ENCODE data around the gene KIAA1217.

KIAA1217 gene

DNA sequence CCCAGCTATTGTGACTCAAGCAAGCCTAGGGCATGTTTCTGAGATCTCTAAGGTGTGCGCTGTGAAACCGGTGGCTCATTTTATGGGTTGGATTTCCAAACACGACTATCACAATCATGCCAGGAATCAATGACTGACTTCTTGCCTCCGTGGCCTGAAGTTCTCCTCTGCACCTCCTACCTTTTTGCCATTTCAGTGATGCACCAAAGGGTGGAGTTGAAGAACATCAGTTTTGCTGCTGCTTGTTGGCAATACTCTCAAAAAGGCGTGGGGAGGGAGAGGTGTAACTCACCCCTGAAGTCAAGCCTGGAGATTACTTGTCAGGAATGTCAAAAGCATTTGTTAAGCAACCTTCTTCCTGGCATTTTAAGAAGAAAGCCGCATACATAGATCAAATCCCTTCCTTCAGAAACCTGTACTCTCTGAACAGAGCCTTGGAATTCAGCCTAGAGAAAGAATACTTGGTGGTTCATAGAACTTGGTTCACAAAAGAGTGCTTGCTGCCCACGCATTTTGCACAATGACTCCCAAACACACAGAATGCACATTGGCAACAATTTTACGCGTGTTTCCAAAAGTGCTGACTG is 41.0 kb downstream of the KIAA1217 start:
- no peak for DNase-seq

DNA sequence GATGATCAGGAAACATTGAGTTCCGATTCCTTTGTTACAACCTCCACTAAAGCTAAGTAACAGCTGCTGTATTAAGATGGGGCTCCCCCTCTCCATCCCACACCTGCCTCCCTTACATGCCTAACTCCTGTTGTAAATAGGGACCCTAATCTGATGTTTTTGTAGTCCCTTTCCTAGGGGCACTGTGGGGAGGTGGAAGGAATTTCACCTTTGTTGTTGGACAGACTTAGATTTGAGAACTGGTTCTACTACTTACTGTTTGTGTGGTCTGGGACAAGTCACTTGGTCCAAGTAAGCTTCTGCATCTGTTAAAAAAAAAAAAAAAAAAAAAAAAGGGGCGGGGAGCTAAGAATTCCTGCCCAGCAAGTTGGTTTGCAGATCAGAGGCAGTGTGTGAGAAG is 42.6 kb downstream of the KIAA1217 start:
- no peak for DNase-seq

DNA sequence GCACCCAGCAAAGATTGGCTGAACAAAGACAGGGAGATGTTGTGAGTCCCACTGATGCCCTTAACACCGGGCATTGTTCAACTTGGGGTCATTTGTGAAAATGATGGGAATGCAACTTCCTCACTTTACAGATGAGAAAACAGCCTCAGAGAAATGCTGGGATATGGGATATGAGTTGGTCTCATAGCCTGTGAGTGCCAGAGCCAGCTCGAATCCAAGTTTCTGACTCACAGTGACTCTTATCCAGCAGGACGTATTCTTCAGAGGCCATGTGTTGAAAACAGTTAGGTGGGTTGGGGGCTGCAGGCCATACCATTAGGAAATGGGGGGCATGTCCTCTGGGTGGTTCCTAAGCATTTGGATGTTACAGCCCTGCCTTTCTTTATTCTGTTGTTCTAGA is 45.2 kb downstream of the KIAA1217 start:
- DNase-seq = no peak

DNA sequence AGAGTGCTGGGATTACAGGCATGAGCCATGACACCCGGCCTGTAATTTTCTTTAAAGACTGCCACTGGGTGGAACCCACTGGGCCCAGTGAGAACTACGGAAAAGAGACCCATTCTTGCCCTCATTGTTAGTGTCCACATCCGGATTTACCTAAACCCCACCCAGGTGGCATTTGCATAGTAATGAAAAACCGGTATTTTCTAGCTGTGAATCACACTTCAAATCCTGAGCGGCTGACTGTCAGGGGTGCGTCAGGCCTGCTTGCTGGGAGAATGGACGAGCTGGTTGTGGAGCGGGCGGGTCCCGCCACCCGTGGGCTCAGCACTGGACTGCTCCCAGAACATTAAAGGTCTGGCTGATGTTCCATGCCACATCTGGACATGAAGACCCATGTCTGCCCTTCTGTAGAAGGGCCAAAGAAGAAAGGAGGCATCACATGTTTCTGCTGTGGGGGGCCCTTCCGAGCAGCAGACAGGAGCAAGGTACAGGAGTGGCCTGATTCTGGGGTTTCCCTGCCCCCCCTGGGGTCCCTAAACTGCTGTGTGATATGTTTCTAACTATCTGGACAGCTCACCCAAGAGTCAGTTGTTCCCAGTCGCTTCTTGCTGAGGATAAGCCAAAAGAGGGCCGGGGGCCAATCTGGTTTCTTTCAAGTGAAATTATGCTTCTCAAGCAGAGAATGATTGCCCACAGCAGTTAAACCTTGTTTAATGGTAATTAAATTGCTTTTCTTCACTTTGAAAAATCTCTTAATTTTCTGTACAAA is 46.4 kb downstream of the KIAA1217 start:
- no peak for DNase-seq

DNA sequence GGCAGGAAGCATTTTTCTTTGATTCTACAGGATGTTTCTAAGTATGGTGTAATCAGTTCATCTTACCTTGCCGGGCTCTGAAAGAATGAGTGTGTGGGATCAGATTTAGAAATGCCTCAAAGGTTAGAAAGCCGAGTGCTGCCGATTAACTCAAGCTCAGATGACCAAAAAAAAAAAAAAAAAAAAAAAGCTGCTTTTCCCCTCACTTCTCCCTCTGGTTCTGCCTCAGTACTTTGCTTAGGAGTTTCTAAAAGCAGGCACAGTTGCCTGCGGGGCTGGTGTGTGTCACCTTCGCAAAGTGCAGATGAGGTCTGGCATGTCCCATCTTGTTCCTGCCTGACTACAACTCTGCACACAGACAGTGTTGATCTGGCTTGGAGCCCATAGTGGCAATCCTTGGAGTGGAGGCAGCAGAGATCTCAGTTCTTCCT is 47.0 kb downstream of the KIAA1217 start:
- DNase-seq = no peak

DNA sequence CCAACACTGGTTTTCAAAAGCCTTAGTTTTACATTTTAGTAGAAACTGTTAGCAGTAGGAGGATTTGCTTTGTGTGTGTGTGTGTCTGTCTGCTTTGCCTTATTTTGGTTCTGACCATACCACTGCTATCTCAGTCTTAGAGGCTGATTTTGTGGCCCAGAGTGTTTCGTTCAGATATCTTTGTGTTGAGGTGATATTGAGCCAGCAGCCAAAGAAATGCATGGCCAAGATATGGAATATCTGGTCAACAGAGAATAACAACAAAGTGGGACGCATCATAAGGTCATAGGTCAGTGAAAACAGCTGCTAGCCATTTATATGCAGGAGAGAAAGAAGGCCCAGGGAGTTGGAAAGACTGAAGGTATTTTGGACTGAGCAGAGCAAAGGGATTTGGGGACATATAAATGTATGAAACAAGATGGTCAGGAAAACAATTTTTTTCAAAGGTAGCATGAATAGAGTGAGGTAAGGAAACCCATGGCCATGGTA is 47.7 kb downstream of the KIAA1217 start:
- no peak for DNase-seq

DNA sequence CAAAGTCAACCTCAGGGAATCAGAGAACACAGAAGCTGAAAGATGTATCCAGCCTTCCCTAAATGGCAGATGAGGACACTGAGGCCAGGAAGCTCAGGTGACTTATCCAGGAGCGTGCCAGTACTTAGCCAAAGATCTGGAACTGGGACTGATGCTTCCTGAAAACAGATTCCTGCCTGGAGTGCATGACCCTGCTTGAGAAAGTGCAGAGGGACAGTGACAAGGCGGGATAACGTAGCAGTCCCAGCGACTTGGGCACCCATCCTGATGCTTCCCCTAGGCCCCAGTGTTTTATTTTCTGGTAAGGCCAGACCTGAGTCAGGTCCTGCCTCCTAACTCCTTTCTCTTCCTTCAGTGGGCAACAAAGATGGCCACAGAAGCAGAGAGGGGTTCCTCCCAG is 48.6 kb downstream of the KIAA1217 start:
- DNase-seq = no peak

DNA sequence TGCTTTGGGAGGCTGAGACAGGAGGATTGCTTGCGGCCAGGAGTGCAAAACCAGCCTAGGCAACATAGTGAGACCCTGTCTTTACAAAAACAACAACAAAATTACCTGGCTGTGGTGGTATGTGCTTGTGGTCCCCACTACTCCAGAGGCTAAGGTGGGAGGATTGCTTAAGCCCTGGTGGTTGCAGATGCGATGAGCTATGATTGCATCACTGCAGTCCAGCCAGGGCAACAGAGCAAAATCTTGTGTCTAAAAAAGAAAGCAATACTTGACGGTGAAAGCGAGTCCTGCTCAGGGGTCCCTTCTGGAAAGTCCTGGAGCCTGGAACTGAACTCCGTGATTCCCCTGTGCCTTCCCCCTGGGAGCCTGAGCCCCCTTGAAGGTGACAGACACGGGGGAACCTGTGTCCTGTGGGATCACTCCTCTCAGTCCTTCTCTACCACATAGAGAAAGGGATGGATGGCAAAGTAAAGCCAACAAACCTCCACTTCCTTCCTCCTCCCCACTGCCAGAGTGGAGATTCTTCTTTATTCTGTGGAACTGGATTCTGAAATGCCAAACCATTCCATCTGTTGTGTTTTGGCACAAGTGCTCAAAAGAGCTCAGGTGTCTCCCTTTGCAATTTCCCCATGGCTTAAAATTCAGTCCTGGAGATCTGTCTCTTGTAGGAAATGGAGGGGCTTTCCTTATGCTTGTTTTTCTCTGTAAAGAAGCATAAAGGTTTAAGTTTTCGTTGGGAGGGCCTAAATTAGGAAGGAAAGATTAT is 50.6 kb downstream of the KIAA1217 start:
- no peak for DNase-seq

DNA sequence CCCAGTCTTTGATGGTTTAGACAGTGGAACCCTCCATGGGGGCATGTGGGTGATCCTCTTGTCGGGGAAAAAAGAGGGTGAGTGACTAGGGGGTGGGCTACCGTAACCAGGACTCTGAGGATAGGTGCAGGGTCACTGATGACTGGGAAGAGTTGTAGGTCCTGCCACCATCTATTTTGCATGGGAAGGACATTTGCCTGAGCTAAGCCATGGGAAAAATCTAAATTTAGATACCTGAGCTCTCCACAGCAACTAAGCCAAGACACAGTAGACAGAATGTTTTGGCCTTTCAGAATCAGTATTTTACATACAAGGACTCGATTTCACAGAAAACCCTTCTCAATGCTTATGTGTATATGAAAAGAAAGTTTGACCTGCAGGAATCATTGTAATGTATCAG is 52.7 kb downstream of the KIAA1217 start:
- DNase-seq = no peak

DNA sequence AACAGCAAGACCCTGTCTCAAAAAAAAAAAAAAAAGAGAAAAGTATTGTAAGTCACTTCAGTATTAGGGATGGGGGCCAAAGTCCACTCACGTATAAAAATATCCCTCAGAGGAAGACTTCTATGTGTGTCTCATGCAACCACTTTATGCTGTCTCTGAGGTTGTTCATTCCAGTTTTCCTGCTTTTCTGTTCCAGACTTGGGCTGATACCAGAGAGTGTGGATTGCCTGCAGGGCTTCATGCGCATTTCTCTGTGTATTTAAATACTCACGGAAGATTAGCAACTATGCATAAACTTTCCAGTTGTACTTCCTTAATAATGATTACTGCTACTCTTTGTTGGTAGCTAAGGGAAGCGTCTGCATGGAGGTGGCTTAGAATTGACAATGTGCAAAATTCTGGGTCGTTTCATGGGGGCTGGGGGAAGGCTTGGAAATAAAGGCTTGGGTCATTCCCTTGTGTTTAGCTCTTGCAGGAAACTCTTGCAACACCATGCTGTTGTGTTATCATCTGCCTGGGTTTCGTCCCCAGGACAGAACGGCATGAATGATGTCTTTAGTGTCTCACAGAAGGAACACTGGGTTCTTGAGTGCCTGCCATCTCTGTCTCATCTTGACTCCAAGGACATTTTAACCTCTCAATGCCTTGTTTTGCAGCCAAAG is 54.1 kb downstream of the KIAA1217 start:
- DNase-seq = no peak

DNA sequence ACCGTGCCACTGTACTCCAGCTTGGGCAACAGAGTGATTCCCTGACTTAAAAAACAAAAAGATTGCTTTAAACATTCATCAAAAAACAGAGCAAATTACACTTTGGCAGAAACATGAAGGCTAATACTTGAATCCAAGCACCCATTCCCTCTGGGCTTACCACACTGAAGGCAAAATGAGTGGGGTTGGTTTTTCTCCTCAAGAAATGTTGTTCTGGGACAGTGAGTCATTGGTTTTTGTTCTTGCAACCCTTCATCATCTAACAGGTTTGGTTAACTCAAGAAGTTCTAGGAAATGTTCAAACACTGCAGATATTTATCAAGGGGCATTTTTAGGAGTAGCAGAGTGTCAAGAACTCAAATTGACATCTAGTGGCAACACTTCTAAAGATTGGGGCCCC is 60.5 kb downstream of the KIAA1217 start:
- no peak for DNase-seq

DNA sequence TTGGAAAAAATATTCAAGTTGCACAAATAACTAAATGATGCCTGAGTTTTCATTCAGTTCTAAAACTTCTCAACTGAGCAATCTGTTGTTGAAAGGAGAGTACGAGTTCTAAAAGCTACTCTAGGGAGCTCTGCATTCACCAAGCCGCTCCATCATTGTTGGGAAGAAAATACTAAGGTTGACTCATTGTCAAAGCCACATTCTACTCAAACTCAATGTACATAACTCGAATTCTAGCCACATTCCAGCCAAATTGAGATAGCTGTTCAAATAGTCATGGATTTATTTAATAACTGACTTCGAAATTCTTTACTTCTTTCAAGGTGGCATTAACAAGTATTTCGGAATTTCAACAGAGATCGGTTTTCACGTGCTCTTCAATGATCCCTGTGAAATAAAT is 63.4 kb downstream of the KIAA1217 start:
- no peak for DNase-seq

DNA sequence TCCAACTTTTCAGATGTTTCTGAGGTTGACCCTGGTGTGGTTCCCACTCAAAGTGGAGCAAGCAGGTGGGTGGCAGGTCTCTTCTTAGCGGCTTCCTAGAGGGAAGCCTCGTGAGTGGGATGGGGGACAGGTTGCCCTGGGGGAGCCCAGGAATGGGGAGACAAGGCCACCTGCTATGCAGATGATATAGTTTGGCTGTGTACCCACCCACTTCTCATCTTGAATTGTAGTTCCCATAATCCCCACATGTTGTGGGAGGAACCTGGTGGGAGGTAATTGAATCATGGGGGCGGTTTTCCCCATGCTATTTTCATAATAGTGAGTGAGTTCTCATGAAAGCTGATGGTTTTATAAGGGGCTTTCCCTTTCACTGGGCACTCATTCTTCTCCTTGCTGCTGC is 68.3 kb downstream of the KIAA1217 start:
- DNase-seq = no peak

DNA sequence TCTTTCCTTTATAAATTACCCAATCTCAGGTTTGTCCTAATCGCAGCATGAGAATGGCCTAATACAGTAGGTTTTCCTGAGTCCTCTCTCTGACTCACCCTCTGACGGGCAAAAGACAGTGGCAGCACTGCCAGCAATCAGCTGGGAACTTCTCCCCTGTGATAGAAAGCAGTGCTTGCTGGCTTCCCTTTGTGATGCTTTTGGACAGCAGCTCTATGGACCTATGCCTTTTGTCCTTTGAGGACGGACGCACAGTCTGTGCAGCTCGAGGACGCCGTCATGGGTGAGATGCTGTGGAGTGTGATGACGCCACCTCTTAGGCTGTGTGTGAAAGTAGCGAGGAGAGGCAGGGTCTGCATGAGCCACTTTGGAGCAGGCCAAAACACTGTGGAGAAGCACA is 68.8 kb downstream of the KIAA1217 start:
- no peak for DNase-seq

DNA sequence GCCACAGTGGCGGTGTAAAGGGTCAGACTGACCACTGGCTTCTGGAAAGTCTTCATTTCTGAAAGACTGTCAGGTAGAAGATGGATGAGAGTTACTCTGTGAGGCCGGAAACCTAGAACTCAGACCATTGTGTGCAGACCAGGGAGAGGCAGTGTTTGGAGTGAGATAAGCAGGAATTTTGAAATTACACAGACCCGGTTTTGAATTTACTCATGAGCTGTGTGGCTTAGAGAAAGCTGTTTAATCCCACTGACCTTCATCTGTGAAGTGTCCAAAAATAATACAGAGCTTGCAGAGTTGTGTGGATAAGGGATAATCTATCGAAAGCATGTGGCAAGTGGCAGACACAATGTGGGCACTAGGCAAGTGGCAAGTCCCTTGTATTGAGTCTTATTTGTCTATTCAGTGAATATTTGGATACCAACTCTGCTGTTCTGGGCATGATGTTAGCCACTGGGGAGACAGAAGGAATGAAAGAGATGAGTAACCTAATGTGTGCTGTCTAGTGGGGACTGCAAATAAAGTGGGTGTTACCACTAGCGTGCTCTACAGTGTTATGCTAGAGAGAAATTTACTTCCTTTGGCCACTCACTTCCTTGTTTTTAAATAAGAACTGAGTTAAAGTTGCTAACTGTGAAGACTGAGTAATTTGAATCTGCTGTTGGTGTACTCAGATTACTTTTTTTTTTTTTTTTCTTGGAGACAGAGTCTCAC is 69.4 kb downstream of the KIAA1217 start:
- DNase-seq = no peak

DNA sequence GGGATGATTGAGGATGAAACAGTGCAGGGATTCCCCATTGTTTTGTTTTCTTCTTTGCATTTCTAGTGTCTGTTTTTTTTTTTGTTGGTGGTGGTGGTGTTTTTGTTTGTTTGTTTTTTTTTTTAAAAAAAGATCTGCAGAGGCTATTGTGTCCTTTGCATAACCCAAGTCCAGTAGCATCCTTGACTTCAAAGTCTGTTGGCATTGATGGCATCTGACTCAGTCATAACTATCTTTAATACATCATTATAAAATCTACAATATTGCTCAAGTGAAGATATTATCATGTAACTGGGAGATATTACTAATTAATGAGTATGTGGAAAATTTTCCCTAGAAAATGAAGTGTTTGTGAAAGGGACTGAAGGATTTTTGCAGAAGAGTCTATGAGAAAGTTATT is 70.2 kb downstream of the KIAA1217 start:
- no peak for DNase-seq

DNA sequence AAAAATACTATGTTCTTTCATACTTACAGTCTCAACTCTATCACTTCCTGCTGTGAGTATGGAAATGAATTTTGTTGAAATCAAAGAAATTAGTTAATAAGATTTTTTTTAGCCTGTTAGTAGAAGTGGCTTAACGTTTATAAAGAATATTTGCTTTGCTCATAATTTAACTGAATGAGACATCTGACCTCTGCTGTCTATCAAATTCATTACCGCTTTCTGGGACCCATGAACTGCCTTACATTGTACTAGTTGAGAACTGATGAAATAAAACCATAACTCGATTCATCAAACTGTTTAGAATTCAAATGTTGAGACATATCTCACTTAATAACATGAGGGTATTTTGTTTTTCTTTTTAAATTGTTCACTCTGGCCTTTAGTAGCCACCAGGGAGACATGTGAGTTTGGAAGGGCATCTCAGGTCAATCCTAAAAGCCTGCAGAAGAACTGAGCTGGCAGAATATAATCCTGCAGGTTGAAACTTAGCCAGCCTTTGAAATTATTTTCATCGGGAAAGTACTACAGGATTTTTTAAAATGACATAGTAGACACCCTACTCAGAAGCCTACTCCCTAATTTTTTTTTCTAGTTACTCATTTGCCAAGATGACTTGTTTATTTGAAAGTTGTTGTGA is 78.7 kb downstream of the KIAA1217 start:
- no peak for DNase-seq

DNA sequence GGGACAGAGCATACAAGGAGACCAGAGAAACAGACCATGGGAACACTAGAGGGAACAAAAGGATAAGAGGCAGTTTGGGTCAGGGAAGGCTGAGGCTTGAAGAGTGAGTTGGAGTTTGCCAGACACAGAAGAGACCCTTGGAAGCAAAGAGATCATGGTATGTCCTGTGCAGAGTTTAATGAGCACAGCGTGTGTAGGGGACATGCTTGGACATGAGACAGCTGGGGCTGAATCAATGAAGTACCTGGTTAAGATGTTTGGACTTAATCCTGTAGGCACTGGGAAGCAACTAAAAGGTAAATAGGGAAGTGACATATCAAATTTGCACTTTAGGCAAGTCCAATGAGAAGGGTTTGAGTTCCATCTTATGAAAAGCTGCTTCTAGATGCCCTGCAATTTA is 79.6 kb downstream of the KIAA1217 start:
- no peak for DNase-seq

DNA sequence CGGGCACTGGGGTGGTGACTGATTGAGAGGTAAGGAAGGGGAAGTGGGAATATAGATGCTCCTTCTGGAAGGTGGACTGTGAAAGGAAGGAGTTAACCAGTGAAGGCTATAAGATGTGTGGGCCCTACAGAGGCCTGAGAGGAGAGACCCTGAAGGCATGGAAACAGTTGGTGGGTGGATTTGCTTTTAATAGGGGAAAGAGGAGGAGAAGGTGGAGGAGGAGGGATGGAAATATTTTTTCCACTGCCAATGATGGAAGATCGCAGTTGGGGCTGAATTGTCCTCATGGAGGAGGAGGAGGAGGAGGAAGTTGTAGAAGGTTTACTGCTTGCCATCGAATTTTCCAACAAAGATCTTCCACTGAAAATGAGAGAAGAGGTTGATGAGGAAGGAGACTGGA is 80.3 kb downstream of the KIAA1217 start:
- DNase-seq = no peak

DNA sequence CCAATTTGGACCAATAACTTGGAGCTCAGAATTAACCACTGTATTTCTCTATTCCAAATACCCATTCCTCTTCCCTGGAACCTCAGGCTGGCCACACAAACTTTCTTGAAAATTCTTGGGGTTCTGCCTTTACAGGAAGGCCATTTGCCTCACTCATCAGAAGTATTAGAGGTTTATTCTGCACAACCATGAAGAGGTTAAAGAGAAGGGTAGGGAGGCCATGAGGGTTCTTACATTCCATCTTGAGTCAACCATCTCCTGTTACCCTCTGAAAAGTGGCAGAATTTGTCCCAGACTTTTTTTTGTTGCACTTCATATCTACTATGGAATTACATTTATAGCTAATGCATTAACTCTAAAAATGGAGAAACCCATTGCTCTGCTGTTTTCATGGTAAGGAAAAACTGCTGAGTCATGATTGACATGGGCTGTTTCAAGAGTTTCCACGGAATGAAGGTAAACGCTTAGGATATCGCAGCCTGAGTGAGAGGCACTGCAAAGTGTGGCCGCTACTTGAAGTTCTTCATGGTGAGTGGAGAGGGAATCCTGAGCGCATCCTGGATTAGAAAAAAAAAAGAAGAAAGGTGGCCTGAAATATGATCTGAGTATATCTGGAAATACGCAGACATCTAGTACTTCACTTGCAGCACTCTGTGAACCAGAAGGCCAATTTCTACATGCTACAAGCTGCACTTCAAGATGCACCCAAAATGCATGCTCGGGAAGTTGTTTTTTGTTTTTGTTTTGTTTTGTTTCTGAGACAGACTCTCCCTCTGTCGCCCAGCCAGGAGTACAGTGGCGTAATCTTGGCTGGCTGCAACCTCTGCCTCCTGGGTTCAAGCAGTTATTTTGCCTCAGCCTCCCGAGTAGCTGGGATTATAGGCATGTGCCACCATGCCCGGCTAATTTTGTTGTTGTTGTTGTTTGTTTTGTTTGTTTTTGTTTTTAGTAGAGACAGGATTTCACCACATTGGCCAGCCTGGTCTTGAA is 83.7 kb downstream of the KIAA1217 start:
- no peak for DNase-seq
